Ureter (tissue), 1 donor: ENCODE measurements around the gene C1orf122. TPM values are rescaled to one million over a fixed set of nuclear protein-coding genes. Genes with fewer than 3 reads are reported as not detected.

Source experiments
- DNase-seq: peaks from one replicate; pipeline ENCODE4 v3.0.0-alpha.2; 2020; ENCODE audit warnings: low spot score
- total RNA-seq: library from RNA; stranded (reverse); gene quantifications from one replicate; pipeline ENCODE4 v1.2.4, GENCODE V29; 2023
- donor health status: DM: yes; HTN: yes; CAD: no.

The C1orf122 gene
- total RNA-seq, 1 donor from 2014 or later: 39.3 TPM

DNA sequence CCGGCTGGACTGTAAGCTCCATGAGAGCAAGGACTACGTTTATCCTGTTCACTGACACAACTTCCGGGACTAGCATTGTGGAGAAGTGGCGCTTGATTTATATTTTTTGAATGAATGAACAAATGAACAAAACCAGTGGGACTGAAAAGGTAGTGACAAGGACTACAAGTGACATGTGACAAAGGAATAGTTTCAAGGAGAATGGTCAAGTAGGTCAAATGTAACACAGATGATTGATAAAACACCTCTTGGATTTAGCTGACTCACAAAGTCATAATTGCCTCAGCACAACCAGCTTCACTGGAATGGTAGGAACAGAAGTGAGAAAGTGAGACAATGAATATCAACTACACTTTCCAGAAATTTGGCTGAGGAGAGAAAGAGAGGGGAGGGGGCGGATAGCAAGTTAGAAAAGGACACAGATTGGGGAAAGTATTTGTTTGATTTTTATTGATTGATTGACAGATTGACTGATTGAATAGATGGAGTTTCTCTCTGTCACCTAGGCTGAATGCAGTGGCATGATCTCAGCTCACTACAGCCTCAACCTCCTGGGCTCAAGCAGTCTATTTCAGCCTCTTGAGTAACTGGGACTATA lies 37.6 kb downstream of the C1orf122 start:
- no peak for DNase-seq

DNA sequence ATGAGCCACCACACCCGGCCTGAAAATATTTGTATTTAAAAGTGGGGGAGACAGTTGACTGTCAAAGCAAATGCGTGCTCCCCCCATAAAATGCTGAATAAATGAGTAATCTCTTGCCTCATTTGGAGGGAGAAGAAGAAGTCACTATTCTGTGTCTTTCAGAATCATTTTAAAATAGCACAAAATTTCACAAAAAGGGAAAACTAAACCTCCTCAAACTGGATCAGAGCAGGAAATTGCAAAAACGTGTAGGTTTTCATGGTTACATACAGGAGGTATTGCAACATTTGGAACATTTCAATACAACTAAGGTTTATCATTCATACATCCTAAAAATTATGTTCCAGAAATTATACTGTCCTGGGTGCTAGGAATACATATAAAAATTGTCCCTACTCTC lies 38.2 kb downstream of the C1orf122 start:
- DNase-seq: no peak

GRCh38 chr1:37846647-37847339 lies 39.2 kb downstream of the C1orf122 start:
- no peak for DNase-seq

DNA sequence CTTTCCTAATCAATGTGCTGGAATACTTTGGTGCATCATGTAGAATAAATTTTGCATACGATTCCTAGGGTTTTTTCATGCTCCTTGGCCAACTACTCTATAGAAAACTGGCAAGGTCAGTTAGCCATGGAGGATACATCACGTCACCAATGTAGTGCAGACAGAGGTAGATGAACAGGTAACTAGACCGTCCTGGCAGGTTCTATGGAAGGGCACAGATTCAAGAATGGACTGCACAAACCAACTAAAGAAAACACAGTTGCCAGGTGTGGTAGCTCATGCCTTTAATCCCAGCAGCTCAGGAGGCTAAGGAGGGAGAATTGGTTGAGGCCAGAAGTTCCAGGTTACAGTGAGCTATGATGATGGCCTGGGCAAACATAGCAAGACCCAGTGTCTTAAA lies 41.9 kb downstream of the C1orf122 start:
- DNase-seq: no peak

GRCh38 chr1:37850352-37850955 lies 42.9 kb downstream of the C1orf122 start:
- DNase-seq: no peak

- DNase-seq: no peak
These were observed 43.7 kb downstream of the C1orf122 start for GRCh38 chr1:37851262-37851661.

DNA sequence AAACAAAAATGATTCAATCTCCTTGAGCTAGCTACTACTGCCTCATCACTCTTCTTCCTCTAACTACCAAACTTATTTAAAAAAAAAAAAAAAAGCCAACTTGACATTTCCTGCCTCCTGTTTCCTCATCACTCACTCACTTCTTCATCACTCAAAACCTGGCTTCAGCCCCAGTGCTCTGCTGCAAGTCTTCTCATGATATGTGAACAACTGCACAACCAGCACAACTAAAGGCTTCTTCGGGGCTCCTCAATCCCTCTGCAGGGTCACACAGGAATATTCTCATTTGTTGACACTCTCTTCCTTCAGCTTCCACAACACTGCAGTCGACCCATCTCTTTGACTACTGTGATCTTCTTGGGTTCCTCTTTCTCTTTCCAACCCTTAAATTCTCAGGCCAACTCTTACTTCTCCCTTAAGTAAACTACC lies 44.2 kb downstream of the C1orf122 start:
- no peak for DNase-seq

DNA sequence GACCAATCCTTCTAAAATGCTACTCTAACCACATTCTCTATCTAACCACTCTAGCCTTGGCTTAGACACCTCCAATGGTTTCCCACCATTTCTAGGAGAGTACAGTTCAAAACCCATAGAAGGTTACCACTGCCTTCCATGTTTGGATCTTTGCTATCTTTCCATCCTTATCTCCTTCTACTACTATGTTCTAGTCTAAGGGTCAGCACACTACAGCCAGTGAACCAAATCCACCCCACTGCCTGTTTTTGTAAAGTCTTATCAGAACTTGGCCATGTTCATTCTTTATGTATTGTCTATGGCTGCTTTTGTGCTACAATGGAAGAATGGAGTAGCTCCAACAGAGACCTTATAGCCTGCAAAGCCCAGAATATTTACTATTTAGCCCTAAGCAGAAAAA lies 45.6 kb downstream of the C1orf122 start:
- DNase-seq: no peak

DNA sequence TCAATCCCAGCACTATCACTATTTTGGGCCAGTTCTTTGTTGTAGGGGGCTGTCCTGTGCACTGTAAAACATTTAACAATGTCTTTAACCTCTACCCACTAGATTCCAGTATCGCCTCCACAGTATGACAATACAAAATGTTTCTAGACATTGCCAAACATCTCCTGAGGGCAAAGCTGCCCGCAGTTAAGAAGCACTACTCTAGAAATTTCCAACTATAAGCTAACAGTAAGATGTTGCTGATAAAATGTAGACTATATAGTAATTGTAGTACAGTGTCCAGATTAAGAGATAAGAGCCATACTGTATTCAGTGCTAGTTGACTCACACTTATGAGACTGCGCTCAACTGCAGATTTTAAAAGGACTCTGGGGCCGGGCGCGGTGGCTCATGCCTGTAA lies 46.8 kb downstream of the C1orf122 start:
- DNase-seq: no peak

Other genes with a start within 250 kb of the C1orf122 start
- 46.4 TPM for gene GNL2, start 211.9 kb upstream of the C1orf122 start, total RNA-seq
- 1.3 TPM for gene RSPO1, start 172.9 kb upstream of the C1orf122 start, total RNA-seq
- gene CDCA8, start 115.3 kb upstream of the C1orf122 start, total RNA-seq: 1.2 TPM
- gene EPHA10, start 42.7 kb upstream of the C1orf122 start, total RNA-seq: 4.4 TPM
- 10.2 TPM for gene MANEAL, start 13.9 kb upstream of the C1orf122 start, total RNA-seq
- gene YRDC, start 418 bp downstream of the C1orf122 start, total RNA-seq: 12.2 TPM
- 31.7 TPM for gene MTF1, start 51.8 kb downstream of the C1orf122 start, total RNA-seq
- 38.1 TPM for gene INPP5B, start 139.3 kb downstream of the C1orf122 start, total RNA-seq
- gene SF3A3, start 182.2 kb downstream of the C1orf122 start, total RNA-seq: 44.0 TPM
- 18.2 TPM for gene FHL3, start 197.7 kb downstream of the C1orf122 start, total RNA-seq
- gene UTP11, start 204.9 kb downstream of the C1orf122 start, total RNA-seq: 34.2 TPM
- 2.8 TPM for gene POU3F1, start 239.0 kb downstream of the C1orf122 start, total RNA-seq